GM10248 (cell line): ENCODE results near the gene SUSD4.

Experiments
- CTCF ChIA-PET: fragments of 300-600 bp; sonication (Branson Sonifier 250); formaldehyde crosslinking; extraction: SDS; loops from one replicate; lab custom pipeline; 2021; ENCODE audit warnings: antibody characterized with exemption; lab: Yijun Ruan, JAX
- POLR2A ChIA-PET: fragments of 350-650 bp; sonication (Branson Sonifier 250); formaldehyde crosslinking; extraction: SDS; loops from one replicate; lab custom pipeline; 2020; ENCODE audit warnings: antibody characterized with exemption; lab: Yijun Ruan, JAX
- DNase-seq: peaks from one replicate; pipeline ENCODE4 v3.0.0; 2012; ENCODE audit errors: extremely low spot score
- TF ChIP-seq, protein P1 (sequence below): IDR thresholded peaks from 2 replicates; pipeline ENCODE4 v1.5.1; 2012; ENCODE audit warnings: mild to moderate bottlenecking, low read depth; ENCODE audit errors: extremely low read depth, missing control alignments, control extremely low read depth

SUSD4 gene

DNA sequence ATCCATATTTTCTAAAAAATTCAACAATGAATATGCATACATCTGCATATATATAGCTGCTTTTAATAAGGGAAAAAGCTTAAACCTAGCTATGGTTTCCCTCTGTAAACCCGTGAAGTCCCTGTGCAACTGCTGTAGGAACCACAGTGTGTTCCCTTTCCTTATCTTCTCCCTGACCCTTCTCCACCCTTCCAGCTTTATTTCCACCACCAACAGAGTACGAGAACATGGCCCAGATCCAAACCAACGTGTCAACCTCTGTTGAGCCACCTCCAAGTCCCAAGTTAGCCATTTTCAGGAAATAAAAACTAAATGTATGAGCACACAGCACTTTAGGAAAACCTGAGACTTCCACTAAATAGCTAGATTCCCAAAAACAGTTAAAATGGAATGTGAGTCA, 20.3 kb downstream of the SUSD4 start:
- TF ChIP-seq, protein P1, sequence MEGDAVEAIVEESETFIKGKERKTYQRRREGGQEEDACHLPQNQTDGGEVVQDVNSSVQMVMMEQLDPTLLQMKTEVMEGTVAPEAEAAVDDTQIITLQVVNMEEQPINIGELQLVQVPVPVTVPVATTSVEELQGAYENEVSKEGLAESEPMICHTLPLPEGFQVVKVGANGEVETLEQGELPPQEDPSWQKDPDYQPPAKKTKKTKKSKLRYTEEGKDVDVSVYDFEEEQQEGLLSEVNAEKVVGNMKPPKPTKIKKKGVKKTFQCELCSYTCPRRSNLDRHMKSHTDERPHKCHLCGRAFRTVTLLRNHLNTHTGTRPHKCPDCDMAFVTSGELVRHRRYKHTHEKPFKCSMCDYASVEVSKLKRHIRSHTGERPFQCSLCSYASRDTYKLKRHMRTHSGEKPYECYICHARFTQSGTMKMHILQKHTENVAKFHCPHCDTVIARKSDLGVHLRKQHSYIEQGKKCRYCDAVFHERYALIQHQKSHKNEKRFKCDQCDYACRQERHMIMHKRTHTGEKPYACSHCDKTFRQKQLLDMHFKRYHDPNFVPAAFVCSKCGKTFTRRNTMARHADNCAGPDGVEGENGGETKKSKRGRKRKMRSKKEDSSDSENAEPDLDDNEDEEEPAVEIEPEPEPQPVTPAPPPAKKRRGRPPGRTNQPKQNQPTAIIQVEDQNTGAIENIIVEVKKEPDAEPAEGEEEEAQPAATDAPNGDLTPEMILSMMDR = no peak
- no peak for DNase-seq
- POLR2A ChIA-PET = no interaction called here
- CTCF ChIA-PET = interaction anchor here (0.9 kb wide), 1 partner anchor 15 kb away, joined by 3 read pairs; no protein-coding TSS in a partner anchor

DNA sequence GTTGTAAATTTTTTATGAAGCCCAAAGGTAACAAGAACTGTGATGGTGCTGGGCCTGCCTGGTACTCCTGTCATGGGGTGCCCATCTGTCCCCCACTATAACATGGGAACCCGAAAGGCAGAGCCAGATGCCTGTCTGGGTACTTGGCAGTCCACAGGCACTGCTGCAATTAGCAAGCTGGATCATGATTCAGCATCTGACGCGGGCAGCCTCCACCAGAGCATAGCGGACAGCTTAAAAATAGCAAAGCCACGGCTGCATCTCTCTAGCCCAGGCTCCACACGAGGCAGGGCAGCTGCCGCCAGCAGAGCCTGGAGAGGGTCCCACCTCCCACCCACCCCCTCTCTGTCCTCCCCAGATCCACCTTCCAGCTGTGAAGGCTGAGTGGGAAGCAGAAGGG, 22.9 kb downstream of the SUSD4 start:
- DNase-seq = no peak
- ChIA-PET CTCF (interaction anchor here (1.2 kb wide), 1 partner anchor 10 kb away, joined by 4 read pairs; no protein-coding TSS in a partner anchor), POLR2A (no interaction called here)
- TF ChIP-seq, protein P1 = no peak

DNA sequence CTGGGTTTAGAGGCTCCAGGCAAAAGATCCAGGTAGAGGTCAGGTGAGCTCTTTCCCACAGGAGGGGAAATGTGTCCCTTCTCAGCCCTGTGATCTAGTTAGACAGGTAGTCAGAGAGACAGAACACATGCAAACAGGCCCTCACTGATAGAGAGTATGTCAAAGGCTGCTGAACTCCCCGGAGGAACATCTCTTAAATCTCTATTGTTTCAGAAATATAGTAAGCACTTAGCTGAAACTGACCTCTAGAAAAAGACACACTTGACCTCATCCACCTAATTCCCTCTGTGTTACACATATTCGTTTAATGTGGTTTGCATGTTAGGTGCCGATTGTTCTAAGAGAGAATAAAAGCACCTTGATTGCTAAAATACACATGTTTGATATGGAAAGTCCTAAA, 23.3 kb downstream of the SUSD4 start:
- DNase-seq = no peak
- ChIA-PET POLR2A (no interaction called here), CTCF (interaction anchor here (1.2 kb wide), 1 partner anchor 10 kb away, joined by 4 read pairs; no protein-coding TSS in a partner anchor)
- TF ChIP-seq, protein P1 = no peak

DNA sequence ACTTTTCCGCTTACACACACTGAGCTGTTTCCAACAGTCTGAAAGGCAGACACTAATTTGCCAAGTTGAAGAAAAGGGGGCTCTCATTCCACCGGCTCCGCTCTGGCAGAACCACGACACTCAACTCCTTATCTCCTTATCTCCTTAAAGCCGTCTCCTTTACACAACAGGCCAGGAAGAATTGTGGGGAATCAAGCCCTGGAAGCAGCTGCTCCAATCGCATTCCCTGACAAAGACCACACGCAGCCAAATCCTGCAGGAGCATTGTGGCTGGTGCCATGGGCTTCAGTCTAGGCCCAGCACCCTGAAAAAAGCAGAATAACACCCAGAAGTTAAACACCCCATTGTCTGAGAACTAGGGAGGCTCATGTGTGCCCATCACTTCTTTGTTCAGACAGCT, 24.1 kb downstream of the SUSD4 start:
- CTCF ChIA-PET = no interaction called here
- POLR2A ChIA-PET = no interaction called here
- TF ChIP-seq, protein P1 = no peak

DNA sequence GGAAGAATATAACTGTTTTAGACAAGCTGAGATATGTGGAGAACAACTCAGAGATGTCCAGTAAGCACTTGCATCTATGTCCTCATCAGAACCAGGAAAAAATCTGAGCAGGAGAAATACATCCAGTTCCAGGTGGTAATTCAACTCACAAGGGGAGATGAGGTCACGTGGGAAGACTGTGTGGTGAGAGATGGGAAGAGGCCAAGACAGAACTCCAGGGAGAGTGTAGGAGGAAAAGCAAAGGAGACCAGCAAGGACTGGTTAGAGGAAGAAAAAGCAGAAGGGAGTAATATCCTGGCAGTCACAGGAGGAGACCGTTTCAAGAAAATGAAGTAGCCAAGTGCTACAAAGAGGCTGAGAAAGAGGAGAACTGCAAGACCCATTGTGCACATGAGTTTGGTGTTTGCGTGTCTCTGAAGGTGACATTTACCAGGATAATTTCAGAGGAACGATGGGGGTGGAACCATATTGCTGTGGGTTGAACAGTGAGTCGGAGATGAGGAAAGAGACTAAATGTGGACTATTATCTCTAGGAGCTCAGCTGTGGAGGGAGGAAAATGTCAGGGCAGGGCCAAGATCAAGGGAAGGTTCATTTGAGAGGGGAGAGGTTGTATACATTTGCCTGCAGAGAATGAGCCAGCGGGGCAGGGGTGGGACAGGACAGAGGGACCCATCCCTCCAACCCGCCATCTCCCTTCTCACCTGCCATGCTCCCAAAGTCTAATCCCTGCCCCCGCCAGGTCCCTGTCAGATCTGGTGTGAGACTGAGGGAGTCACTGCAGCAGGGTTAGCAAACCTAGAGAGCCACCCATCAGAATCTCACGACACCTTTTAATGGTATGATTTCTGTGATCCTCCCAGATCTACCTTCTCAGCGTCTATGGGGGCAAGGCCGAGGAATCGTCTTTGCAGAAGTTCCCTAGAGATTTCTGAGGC, 24.9 kb downstream of the SUSD4 start:
- TF ChIP-seq, protein P1 = no peak
- no peak for DNase-seq
- ChIA-PET POLR2A (no interaction called here), CTCF (no interaction called here)

More for the DNA sequence above, 24.1 kb downstream of the SUSD4 start:
- no peak for DNase-seq

DNA sequence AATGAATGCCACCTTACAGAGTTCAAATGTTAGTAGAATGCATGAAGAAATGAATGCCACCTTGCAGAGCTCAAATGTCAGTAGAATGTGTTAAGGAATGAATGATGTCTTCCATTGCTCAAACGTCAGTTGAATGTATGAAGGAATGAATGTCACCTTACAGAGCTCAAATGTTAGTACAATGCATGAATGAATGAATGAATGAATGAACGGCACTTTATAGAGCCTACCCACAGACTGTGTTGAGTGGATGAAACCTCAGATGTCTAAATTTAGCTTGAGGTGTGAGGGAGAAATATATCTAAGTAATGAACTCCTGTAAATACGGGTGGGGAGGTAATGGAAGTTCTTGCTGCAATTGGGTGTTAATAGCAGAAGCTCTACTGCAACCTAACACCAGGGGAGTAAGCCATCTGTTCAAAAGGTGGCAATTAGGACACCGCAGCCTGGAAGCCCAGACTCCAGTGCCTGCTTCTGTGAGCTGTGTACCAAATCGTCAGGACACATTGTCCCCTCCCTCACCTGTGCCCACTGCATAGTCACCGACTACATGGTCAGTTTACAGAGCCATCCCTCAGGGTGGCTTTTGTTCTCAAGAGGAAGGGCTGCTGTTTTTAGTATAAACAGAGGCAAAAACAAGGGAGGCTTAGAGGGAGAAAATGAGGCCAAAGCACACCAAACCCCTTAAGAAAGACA, 26.7 kb downstream of the SUSD4 start:
- POLR2A ChIA-PET = no interaction called here
- CTCF ChIA-PET = interaction anchor here (0.9 to 1.3 kb wide), 2 partner anchors 12 to 15 kb away, joined by 3 to 5 read pairs; no protein-coding TSS in a partner anchor
- TF ChIP-seq, protein P1 = no peak

More for the DNA sequence above, 26.7 kb downstream of the SUSD4 start:
- no peak for DNase-seq
